DOHH2 (cell line): ENCODE measurements around the gene TMEM38B.

Experiments used
- H3F3A ChIP-seq: fragments of 200-600 bp; sonication (generic), shearing (Covaris generic); 2 replicates; pipeline ENCODE4 v1.6.0; 2016; ENCODE audit warnings: antibody characterized with exemption, mild to moderate bottlenecking; ENCODE audit not compliant: control insufficient read depth, insufficient read depth
- H3K27ac ChIP-seq: fragments of 200-600 bp; sonication (generic); 2 replicates; pipeline ENCODE4 v1.5.1; 2014; ENCODE audit warnings: low read depth, mild to moderate bottlenecking, low read length, moderate library complexity
- H3K27me3 ChIP-seq: fragments of 200-600 bp; sonication (generic); 2 replicates; pipeline ENCODE4 v1.6.1; 2014; ENCODE audit warnings: mild to moderate bottlenecking, low read length, mixed read lengths; ENCODE audit not compliant: control insufficient read depth
- H3K36me3 ChIP-seq: fragments of 200-600 bp; sonication (generic); 2 replicates; pipeline ENCODE4 v1.6.1; 2014; ENCODE audit warnings: mild to moderate bottlenecking, low read length, moderate library complexity, mixed read lengths; ENCODE audit not compliant: control insufficient read depth
- H3K4me1 ChIP-seq: fragments of 200-600 bp; sonication (generic); 2 replicates; pipeline ENCODE4 v1.6.1; 2014; ENCODE audit warnings: mild to moderate bottlenecking, low read length, mixed read lengths; ENCODE audit not compliant: control insufficient read depth
- H3K4me2 ChIP-seq: fragments of 200-600 bp; sonication (generic); 2 replicates; pipeline ENCODE4 v1.6.0; 2014; ENCODE audit warnings: mild to moderate bottlenecking, low read length, moderate library complexity
- H3K4me3 ChIP-seq: fragments of 200-600 bp; sonication (generic); 2 replicates; pipeline ENCODE4 v1.5.1; 2014; ENCODE audit warnings: mild to moderate bottlenecking, low read length, mixed read lengths
- H3K79me2 ChIP-seq: fragments of 200-600 bp; sonication (generic); 2 replicates; pipeline ENCODE4 v1.6.1; 2014; ENCODE audit warnings: mild to moderate bottlenecking, low read length, mixed read lengths; ENCODE audit not compliant: control insufficient read depth
- H3K9me2 ChIP-seq: fragments of 200-600 bp; sonication (generic); replicated peaks from 2 replicates; pipeline ENCODE4 v1.6.1; 2014; ENCODE audit warnings: mild to moderate bottlenecking, low read length, mixed read lengths; ENCODE audit not compliant: control insufficient read depth
- H3K9me3 ChIP-seq: fragments of 200-600 bp; sonication (generic); 2 replicates; pipeline ENCODE4 v1.6.1; 2014; ENCODE audit warnings: antibody characterized with exemption, low read length, mixed read lengths; ENCODE audit not compliant: control insufficient read depth, insufficient read depth
- H4K20me1 ChIP-seq: fragments of 200-600 bp; sonication (generic); 2 replicates; pipeline ENCODE4 v1.6.0; 2014; ENCODE audit warnings: low read depth, mild to moderate bottlenecking, antibody characterized with exemption, low read length, moderate library complexity; ENCODE audit not compliant: control insufficient read depth, insufficient read depth
- EZH2phosphoT487 ChIP-seq: fragments of 200-600 bp; sonication (generic); IDR thresholded peaks from 2 replicates; pipeline ENCODE4 v1.6.1; 2017; ENCODE audit warnings: borderline replicate concordance, mild to moderate bottlenecking, antibody characterized with exemption, low read length, moderate library complexity, mixed read lengths
- TF ChIP-seq, protein P1 (sequence below): fragments of 200-600 bp; sonication (generic); IDR thresholded peaks from one replicate; pipeline ENCODE4 v1.5.1; 2014; ENCODE audit warnings: antibody characterized with exemption, mild to moderate bottlenecking, low read depth, low read length; ENCODE audit not compliant: poor library complexity, severe bottlenecking

The TMEM38B gene

DNA sequence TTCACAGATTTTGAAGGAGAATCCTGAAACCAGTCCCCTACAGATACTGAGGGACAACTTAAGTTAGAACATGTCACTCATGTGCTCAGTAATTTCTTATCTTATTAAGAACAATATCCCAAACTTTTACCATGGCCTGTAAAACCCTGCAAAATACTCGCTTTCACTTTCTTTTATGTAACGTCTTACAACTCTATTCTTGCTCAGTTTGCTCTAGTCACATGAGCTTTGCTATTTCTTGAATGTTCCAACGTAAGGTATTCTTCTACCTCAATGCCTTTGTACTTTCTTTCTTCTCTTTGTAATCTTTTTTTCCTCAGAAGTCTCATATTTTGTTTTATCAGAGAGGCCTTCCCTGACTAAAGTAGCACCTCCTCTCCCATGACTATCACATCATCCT is 14.1 kb downstream of the TMEM38B start:
- H3K27ac ChIP-seq, result no peak overlapping the region
- H3K36me3 ChIP-seq, result peaks cover 6% of the 10 kb centered on the region; the same call in 1 of the 2 replicates
- no peaks in the 10 kb centered on the region for H4K20me1 ChIP-seq
- TF ChIP-seq, protein P1, sequence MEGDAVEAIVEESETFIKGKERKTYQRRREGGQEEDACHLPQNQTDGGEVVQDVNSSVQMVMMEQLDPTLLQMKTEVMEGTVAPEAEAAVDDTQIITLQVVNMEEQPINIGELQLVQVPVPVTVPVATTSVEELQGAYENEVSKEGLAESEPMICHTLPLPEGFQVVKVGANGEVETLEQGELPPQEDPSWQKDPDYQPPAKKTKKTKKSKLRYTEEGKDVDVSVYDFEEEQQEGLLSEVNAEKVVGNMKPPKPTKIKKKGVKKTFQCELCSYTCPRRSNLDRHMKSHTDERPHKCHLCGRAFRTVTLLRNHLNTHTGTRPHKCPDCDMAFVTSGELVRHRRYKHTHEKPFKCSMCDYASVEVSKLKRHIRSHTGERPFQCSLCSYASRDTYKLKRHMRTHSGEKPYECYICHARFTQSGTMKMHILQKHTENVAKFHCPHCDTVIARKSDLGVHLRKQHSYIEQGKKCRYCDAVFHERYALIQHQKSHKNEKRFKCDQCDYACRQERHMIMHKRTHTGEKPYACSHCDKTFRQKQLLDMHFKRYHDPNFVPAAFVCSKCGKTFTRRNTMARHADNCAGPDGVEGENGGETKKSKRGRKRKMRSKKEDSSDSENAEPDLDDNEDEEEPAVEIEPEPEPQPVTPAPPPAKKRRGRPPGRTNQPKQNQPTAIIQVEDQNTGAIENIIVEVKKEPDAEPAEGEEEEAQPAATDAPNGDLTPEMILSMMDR, result no peak
- no peak for TF ChIP-seq EZH2phosphoT487
- no peaks in the 10 kb centered on the region for H3K4me1 ChIP-seq
- H3K79me2 ChIP-seq, result no peaks in the 10 kb centered on the region
- no peaks in the 10 kb centered on the region for H3K9me3 ChIP-seq
- H3F3A ChIP-seq, result 0 out of 2 replicates have a peak, but pooled peaks cover 2% of the 10 kb centered on the region
- H3K4me3 ChIP-seq, result no peak overlapping the region
- H3K4me2 ChIP-seq, result no peak overlapping the region
- H3K9me2 ChIP-seq, result no peaks in the 10 kb centered on the region
- H3K27me3 ChIP-seq, result no peaks in the 10 kb centered on the region

DNA sequence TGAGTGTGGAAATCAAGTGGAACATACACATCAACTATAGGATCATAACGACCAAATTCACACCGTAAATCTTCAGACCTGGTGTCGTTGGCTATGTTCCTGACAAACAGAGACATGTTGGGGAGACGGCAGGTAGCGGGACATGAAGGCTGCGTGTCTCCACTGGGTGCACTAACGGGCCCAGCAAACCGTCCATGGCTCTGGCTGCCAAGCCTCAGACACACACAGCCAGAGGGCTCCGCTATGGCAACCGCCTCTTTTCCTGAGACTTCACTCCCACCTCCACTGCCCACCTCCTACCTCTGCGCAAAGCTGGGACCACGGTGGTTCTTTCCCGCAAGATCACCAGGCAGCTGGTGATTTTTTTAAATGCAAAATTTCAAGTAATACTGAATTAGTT is 16.3 kb downstream of the TMEM38B start:
- H3K9me3 ChIP-seq, result no peaks in the 10 kb centered on the region
- no peaks in the 10 kb centered on the region for H3K4me1 ChIP-seq
- no peak overlapping the region for H3K27ac ChIP-seq
- no peaks in the 10 kb centered on the region for H4K20me1 ChIP-seq
- H3F3A ChIP-seq, result 0 out of 2 replicates have a peak, but pooled peaks cover 4% of the 10 kb centered on the region
- H3K36me3 ChIP-seq, result peaks cover 6% of the 10 kb centered on the region; the same call in 1 of the 2 replicates
- no peaks in the 10 kb centered on the region for H3K27me3 ChIP-seq
- TF ChIP-seq, protein P1, result no peak
- no peak for TF ChIP-seq EZH2phosphoT487
- H3K4me2 ChIP-seq, result no peak overlapping the region
- H3K4me3 ChIP-seq, result no peak overlapping the region
- H3K9me2 ChIP-seq, result no peaks in the 10 kb centered on the region
- no peaks in the 10 kb centered on the region for H3K79me2 ChIP-seq

DNA sequence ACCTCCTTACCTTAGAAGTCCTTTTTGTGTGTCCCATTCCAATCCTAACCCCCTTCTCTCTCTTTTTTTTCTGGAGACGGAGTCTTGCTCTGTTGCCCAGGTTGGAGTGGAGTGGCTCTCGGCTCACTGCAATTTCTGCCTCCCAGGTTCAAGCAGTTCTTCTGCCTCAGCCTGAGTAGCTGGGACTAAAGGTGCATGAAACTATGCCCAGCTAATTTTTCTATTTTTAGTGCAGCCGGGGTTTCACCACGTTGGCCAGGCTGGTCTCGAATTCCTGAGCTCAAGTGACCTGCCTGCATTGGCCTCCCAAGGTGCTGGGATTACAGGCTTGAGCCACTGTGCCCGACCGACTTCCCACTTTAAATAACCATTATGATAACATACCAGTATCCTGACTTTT is 17.5 kb downstream of the TMEM38B start:
- H3K27me3 ChIP-seq, result no peaks in the 10 kb centered on the region
- no peaks in the 10 kb centered on the region for H3K9me2 ChIP-seq
- no peak overlapping the region for H3K4me3 ChIP-seq
- peaks cover 6% of the 10 kb centered on the region; the same call in 1 of the 2 replicates for H3K36me3 ChIP-seq
- H3K79me2 ChIP-seq, result no peaks in the 10 kb centered on the region
- no peaks in the 10 kb centered on the region for H3K4me1 ChIP-seq
- H3K27ac ChIP-seq, result no peak overlapping the region
- H3K9me3 ChIP-seq, result no peaks in the 10 kb centered on the region
- H3F3A ChIP-seq, result 0 out of 2 replicates have a peak, but pooled peaks cover 4% of the 10 kb centered on the region
- TF ChIP-seq EZH2phosphoT487, result no peak
- TF ChIP-seq, protein P1, result no peak
- H4K20me1 ChIP-seq, result no peaks in the 10 kb centered on the region
- no peak overlapping the region for H3K4me2 ChIP-seq
